Muscle of back (tissue), 13 donors: ENCODE results near the gene EFHD1. TPM values are rescaled to one million over a fixed set of nuclear protein-coding genes. Genes with fewer than 3 reads are reported as not detected.

Experiments
- DNase-seq, 3 donors: peaks; one replicate each; pipeline versions ENCODE4 v3.0.0 to v3.0.0-alpha.2; 2013
- long read RNA-seq, 9 donors: transcript quantifications; one replicate each; lab custom pipeline, GENCODE V29; 2026
- polyA plus RNA-seq, 10 donors: library from polyadenylated mRNA; unstranded; fragments of 120-200 nt; gene quantifications; one replicate each; pipeline ENCODE4 v1.2.1, GENCODE V29; 2013; ENCODE audit not compliant: insufficient read length in 10 of 10

The EFHD1 gene
- polyA plus RNA-seq = 10 to 100 TPM; 12.8 to 40.9 (median 25.5) TPM
- long read RNA-seq, donor 1, transcript EFHD1-201 (4 exons, 2,259 nt) = major isoform, 13 of 18 reads
- long read RNA-seq, donor 1, partial matches to known transcripts = 0 of 18 reads
- long read RNA-seq, donor 1, other reads (novel, unspliced or antisense) = 0 of 18 reads
- long read RNA-seq, donor 2, transcript EFHD1-201 (4 exons, 2,259 nt) = major isoform, 15 of 17 reads
- long read RNA-seq, donor 2, partial matches to known transcripts = 0 of 17 reads
- long read RNA-seq, donor 2, other reads (novel, unspliced or antisense) = 0 of 17 reads
- long read RNA-seq, donor 3 = 0 reads
- long read RNA-seq, donor 4, transcript EFHD1-204 (3 exons, 1,538 nt) = minor isoform, 5 of 18 reads
- long read RNA-seq, donor 4, transcript EFHD1-201 (4 exons, 2,259 nt) = major isoform, 13 of 18 reads
- long read RNA-seq, donor 4, partial matches to known transcripts = 0 of 18 reads
- long read RNA-seq, donor 4, other reads (novel, unspliced or antisense) = 0 of 18 reads
- long read RNA-seq, donor 5, transcript EFHD1-204 (3 exons, 1,538 nt) = minor isoform, 7 of 17 reads
- long read RNA-seq, donor 5, transcript EFHD1-201 (4 exons, 2,259 nt) = major isoform, 9 of 17 reads
- long read RNA-seq, donor 5, partial matches to known transcripts = 0 of 17 reads
- long read RNA-seq, donor 5, other reads (novel, unspliced or antisense) = 0 of 17 reads
- long read RNA-seq, donor 6, transcript EFHD1-201 (4 exons, 2,259 nt) = major isoform, 6 of 9 reads
- long read RNA-seq, donor 6, partial matches to known transcripts = 0 of 9 reads
- long read RNA-seq, donor 6, other reads (novel, unspliced or antisense) = 0 of 9 reads
- long read RNA-seq, donor 7, transcript EFHD1-201 (4 exons, 2,259 nt) = major isoform, 11 of 12 reads
- long read RNA-seq, donor 7, partial matches to known transcripts = 0 of 12 reads
- long read RNA-seq, donor 7, other reads (novel, unspliced or antisense) = 0 of 12 reads
- long read RNA-seq, donor 8, partial matches to known transcripts = 0 of 5 reads
- long read RNA-seq, donor 8, other reads (novel, unspliced or antisense) = 0 of 5 reads
- long read RNA-seq, donor 9, partial matches to known transcripts = 0 of 1 reads
- long read RNA-seq, donor 9, other reads (novel, unspliced or antisense) = 0 of 1 reads

- DNase-seq = peak; percentile 60 to 92 (median 84)
Observed at GRCh38 chr2:232633413-232634205, at the start of gene EFHD1. TSS of gene EFHD1 (plus strand) at chr2:232633604. CDS start at chr2:232633705, 101 bp downstream.

- no peak for DNase-seq
Observed at GRCh38 chr2:232584238-232584637, 49.2 kb upstream of the EFHD1 start.

GRCh38 chr2:232586943-232587505 lies 46.4 kb upstream of the EFHD1 start:
- DNase-seq = no peak

- DNase-seq = no peak
Observed at GRCh38 chr2:232587512-232587911, 45.9 kb upstream of the EFHD1 start.

GRCh38 chr2:232588031-232588430 lies 45.4 kb upstream of the EFHD1 start:
- DNase-seq = no peak

GRCh38 chr2:232588680-232589585 lies 44.5 kb upstream of the EFHD1 start:
- peak in 2 of 3 donors; percentile 27 to 56 for DNase-seq

- no peak for DNase-seq
Observed at GRCh38 chr2:232592772-232593395, 40.5 kb upstream of the EFHD1 start.

- DNase-seq = no peak
Observed at GRCh38 chr2:232593982-232594381, 39.4 kb upstream of the EFHD1 start.

- DNase-seq = no peak
Observed at GRCh38 chr2:232597362-232598079, 35.9 kb upstream of the EFHD1 start.

- no peak for DNase-seq
Observed at GRCh38 chr2:232598293-232598692, 35.1 kb upstream of the EFHD1 start.

GRCh38 chr2:232600053-232600773 lies 33.2 kb upstream of the EFHD1 start:
- DNase-seq = peak; percentile 30 to 35 (median 34)

- DNase-seq = no peak
Observed at GRCh38 chr2:232603283-232603682, 30.1 kb upstream of the EFHD1 start.

GRCh38 chr2:232604535-232604934 lies 28.9 kb upstream of the EFHD1 start:
- no peak for DNase-seq

GRCh38 chr2:232607011-232607410 lies 26.4 kb upstream of the EFHD1 start:
- DNase-seq = no peak

- no peak for DNase-seq
Observed at GRCh38 chr2:232609607-232610006, 23.8 kb upstream of the EFHD1 start.

GRCh38 chr2:232610081-232610480 lies 23.3 kb upstream of the EFHD1 start:
- no peak for DNase-seq

- no peak for DNase-seq
Observed at GRCh38 chr2:232611061-232611460, 22.3 kb upstream of the EFHD1 start.
